GM18502 (cell line): ENCODE data around the gene RFX2.
"Not testable (repeated sequence)": the region's sequence is repeated elsewhere in the genome, so short reads cannot be mapped to it uniquely, and the experiment has no call there.

Experiments used
- ATAC-seq: cut with Tn5 transposase; IDR thresholded peaks from one replicate; pipeline ENCODE4 v1.9.1; 2021; ENCODE audit warnings: mild to moderate bottlenecking; ENCODE audit not compliant: unreplicated experiment, poor library complexity

Gene RFX2

DNA sequence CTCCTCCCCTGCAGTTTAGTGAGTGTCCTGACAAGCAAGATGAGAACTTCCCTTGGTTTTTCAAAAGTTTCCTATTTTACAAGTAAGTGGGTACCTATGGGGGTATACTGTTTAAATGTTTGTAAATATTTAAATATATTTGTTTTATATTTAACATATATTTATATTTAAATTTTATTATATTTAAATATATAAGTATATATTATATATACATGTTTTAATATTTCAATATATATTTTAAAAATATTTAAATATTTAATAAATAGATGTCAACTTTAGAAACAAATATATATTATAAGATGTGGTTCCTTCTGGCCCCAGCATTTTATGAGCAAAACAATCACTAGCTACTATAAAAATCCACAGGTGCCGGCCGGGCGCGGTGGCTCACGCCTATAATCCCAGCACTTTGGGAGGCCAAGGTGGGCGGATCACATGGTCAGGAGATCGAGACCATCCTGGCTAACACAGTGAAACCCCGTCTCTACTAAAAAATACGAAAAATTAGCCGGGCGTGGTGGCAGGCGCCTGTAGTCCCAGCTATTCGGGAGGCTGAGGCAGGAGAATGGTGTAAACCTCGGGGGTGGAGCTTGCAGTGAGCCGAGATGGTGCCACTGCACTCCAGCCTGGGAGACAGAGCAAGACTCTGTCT lies 3.5 kb downstream of the RFX2 start:
- not testable (repeated sequence) for ATAC-seq

DNA sequence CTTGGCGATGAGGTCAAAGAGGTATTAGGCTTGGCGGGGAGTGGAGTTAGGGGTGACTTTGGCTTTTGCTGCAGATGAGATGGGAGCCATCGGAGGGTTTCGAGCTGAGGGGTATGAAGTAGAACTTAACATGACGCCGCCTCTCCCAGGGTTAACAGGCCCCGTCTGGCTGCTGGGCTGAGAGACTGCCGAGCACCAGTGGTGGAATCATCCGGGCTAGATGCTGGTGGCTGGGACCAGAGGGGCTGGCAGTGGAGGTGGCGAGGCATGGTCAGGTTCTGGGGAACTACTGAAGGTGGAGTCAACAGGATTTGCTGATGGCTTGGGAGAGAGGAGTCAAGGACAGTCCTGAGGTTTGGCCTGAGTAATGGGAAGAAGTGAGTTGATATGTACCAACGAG lies 4.9 kb downstream of the RFX2 start:
- no peak for ATAC-seq

DNA sequence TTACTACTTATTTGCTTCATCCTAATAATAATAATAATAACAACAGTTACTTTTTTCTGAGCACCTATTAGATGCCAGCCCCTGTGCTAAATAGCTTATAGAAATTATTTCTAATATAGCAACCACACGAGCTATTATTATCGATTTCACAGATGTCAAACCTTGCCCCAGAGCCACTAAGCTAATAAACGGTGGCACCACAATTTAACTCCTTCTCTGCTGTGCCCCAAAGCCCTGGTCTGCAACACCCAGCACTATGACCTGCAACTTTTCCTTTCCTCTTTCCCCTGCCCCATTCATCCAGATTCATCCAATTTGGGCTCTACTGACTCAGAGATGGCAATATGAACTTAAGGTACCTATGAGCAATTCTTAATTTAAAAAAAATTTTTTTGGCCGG lies 6.4 kb downstream of the RFX2 start:
- ATAC-seq, result no peak

DNA sequence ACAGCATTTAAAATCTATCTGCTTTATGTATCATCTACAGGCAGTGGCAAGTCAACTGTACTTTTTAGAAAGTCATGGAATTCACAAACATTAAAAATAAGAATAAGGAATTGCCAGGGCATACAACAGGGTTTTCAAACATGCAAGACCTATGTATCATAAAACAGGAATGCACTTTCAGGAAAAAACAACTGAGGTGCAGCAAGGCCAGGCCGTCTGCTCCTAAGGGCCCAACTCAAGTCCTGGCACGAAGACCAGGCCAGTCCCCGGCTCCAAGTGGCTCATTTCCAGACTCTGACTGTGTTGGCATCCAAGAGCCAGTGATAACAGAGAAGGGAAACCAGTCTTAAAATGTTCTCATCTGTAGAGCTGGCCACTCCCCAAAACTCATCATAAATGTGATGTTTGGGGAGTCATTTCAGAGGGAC lies 7.1 kb downstream of the RFX2 start:
- ATAC-seq, result no peak

DNA sequence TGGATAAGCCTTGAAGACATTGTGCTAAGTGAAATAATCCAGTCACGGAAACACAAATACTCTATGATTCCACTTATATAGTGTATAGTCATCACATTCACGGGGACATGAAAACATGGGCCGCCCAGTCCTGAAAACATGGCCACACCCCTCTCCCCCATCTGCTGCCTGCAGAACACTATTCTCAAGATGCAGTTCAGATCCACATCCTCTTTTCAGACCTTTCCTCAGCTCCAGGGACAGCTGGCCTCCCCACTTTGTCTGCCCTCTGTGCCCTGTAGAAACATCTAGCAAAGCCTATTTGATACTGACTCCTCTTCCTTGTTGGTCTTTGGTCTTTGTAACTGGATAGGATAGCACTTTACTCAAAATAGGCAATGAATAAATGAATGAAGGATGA lies 8.3 kb downstream of the RFX2 start:
- no peak for ATAC-seq

DNA sequence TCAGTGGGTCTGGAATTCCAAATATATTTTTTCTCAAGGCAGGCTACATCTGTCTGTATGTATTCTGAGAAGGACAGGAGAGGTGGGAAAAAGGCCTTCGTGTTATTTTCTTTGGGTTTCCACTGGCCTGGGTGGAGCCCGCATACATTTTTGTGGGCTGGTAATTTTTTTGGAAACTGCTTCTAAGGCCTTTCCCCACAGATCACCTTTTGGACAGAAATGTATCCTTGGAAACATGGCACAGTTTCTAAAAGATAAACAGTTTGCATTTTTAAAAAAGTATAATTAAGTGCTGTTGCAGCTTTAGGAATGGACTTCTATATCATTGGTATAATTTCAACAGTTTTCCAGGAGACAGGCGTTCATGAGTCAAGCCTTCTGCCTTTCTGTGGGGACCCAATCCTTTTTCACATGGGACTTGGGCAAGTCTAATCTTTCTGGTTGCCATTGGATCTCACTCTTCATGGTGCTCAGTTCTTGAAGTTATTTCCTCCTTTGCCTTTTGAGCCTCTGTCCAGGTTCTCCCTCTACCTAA lies 8.9 kb downstream of the RFX2 start:
- ATAC-seq, result no peak

DNA sequence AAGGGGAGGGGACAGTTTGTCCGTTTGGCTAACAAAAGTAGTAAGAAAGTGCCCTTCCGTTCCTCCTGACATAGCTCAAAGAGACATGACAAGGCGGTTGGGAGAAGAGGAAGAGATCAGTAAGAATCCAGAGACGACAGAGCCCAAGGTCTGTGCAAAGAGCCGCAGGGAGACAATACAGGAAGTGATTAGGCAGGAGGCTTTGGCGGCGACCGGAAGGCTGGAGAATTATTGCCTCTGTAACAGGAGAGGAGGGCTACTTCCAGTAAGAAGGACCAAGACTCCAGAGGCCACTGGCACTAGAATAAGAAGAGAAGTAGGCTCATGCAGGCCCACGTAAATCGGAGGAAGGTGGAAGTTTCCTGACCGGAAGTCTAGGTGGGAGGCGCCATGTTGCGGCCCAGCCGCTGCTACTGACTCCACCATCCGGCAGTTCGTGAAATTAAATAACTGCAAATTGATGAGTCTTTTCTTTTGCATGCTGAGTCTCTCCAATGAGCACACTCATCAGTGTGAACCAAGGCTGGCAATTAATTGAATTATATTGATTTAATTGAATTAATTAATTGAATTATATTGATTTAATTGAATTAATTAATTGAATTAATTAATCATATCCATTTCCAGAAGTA lies 9.9 kb downstream of the RFX2 start:
- ATAC-seq, result no peak

DNA sequence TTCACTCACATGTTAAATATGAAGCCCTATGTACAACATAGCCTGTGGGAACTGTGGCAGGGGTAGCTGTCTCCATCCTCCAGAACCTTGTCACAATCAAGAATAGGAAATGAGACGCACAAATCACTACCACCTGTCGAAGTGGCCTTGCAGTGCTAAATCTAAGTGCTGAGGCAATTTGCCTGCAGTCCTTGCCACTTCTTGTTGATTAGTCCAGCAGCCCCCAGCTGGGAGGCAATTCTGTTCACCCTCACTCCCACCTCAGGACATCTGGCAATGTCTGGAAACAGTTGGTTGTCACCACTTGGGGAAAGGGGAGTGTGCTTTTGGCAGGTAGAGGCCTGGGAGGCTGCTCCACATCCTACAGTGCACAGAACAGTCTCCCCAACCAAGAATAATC lies 10.7 kb downstream of the RFX2 start:
- ATAC-seq, result no peak

DNA sequence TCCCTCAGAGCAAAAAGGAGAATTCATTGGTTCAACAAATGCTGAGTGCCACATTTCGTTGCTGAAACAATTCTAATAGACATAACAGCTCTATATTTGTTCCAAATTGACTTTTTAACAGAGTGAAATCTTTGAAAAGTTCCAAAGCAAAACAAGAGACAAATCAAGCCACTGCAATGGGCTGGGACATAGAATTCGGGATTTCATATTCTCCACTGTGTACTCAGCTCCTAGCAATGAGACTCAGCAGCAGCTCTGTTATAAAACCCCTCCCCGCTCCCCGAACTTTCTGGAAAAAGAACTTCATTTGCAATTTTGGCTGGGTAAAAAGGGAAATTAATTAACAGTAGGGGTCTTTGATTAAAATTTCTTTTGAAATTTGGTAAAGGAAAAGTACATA lies 11.3 kb downstream of the RFX2 start:
- ATAC-seq, result no peak

DNA sequence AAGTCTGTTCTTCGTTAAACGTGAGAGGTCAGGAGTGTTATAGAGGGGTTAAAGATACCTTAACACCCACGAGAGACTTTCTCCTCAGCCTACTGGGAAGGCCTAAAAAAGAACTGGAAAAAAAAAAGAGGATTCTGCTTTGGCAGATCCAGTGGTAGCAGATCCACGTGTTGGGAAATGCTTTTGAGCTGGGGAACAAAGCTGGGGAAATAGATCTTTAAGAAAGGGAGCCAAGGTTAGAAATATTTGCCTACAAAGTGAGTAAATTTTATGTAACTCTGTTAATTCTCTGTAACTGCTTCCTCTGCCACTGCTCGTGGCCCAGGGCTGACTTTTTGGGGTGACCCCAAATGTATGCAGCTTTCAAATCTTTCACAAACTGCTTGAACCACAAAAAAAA lies 11.7 kb downstream of the RFX2 start:
- ATAC-seq, result no peak

DNA sequence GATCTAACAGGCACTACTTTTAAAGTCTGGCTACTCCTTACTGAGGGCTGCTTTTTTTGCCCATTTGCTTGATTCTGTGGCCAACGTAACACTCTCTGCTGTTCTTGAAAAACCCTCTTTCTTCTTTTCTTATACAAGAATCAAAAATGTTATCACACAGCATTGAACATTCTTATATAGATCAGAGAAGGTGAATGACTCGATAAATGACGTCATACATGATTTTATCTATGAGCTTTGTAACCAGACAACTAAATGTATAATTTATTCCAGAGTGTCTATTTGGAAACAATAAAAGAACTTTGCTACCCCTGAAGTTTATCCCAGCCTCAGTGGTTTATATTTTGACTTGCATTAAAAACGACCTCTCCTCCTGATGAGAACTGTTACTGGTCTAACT lies 12.4 kb downstream of the RFX2 start:
- no peak for ATAC-seq

DNA sequence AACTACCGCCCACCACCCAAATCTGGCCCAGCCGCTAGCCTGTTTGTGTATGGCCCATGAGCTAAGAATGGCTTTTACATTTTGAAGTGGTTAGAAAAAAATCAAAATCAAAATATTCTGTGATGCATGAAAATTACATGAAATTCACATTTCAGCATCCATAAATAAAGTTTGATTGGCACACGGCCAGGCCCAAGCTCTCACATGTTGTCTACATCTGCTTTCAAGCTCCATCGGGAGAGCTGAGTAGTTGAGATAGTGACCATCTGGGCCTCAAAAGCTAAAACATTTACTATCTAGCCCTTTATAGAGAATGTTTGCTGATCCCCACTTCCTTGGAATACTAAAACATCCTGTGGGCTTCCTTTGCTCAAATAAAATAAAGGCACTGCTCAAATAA lies 14.5 kb downstream of the RFX2 start:
- ATAC-seq, result no peak

DNA sequence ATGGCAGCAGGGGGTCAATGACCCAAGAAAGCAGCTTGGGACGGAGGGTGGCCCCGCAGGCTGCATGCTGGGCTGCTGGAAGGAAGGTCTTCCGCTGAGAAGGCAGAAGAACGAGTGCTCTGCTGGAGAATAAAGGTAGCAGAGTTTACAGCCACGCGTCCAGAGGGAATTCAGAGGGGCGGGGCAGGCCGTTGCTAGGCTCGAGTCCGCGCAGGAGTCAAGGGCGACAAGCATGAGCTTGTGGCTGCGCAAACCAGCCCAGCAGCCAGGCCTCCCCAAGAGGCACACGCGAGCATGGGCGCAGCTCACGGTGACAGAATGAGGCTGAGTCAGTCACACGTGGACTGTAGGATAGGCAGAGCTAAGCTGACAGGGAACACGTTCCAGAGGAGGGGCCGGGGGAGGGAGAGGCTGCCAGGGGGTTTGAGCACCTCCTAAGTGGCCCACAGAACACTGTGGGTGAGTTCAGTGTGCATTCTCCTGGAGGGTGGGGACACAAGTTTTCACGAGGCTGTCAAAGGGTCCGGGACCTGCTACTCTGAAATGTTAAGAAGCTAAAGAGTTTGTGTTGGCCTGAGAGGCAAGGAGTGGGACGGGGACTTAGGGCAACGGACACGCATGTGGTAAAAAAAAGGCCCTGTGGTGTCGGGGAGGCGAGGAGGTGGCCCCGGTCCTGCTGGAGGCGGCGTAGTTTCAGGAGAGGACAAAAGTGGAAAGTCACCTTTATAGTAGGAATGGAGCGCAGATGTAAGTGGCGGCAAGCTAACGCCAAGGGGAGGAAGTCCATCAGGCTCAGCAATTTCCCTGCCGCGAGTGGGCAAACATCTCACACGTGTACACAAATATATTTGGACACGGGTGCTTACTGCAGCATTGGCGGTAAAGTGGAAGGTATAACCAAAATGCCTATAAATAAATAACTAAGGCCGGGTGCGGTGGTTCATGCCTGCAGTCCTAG lies 17.7 kb downstream of the RFX2 start:
- ATAC-seq, result no peak

DNA sequence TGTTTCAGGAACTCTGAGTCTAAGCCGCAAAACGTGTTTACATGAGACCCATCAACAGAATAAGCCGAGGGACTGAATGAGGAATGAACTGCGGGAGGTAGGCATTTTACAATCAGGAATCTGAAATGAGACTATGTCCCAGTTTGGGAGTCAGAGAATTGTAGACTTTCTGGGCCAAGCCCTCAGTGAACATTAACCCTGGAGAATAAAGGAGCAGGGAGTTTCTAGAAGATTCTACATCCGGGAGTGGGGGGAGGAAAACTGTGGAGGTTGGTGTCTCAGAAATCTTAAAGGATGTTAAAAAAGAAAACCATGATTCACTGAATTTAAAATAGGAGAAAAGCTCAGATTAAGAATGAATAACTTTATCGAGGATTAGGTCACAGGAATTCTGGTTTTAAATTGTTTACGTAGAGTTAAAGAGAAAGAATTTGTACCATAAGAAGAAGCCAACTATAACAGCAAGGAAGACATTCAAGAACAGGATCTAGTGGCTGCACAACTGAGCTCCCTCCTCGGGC lies 18.5 kb downstream of the RFX2 start:
- ATAC-seq, result no peak

DNA sequence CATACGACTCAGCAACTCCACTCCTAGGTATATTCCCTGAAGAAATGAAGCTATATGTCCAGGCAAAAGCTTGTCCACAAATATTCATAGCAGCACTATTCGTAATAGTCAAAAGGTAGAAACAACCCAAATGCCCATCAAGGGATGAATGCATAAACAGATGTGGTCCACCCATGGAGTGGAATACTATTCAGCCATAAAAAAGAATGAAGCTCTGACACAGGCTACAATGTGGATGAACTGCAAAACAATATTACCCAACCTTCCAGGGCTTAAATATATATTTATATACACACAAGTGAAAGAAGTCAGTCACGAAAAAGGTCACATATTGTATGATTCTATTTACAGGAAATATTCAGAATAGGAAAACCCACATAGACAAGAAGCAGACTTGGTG lies 19.7 kb downstream of the RFX2 start:
- ATAC-seq, result no peak

DNA sequence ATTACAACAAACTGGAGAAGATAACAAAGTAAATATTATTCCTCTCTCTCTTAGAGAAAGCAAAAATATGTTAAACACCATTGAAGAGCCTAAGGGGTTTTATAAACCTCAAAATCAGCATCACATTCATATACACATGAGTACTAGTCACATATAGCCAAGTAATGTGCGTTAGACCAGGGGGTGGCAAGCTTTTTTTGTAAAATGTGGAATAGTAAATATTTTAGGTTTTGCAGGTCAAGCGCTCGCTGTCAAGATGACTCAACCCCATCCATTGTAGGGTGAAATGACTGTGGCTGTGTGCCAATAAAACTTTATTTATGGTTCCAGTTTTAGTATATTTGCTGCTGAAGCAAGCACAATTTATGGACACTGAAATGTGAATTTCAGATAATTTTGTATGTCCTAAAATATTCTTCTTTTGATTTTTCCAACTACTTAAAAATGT lies 21.7 kb downstream of the RFX2 start:
- no peak for ATAC-seq

DNA sequence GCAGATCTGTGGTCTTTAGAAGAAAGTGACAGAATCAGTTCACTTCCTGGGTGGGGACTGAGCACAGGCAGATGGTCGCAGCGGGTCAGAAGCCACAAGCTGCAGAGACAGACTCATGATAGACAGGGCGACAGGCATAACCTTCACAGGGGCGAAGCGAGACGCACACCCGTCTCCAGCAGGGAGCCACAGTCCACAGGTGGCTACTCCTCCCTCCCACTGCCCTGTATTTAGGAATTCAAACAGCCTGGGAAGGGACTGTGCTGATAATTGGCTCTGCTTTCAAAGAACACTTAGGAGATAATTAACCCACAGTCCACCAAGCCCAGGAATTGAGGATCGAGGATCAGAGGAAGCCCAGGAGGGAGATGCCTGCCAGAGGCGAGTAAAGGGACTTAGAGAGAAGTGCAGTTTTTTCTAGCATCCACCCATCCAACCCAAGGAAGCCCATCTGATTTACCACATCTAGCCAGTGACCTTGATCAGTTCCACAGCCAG lies 23.2 kb downstream of the RFX2 start:
- ATAC-seq, result peak; percentile 66

DNA sequence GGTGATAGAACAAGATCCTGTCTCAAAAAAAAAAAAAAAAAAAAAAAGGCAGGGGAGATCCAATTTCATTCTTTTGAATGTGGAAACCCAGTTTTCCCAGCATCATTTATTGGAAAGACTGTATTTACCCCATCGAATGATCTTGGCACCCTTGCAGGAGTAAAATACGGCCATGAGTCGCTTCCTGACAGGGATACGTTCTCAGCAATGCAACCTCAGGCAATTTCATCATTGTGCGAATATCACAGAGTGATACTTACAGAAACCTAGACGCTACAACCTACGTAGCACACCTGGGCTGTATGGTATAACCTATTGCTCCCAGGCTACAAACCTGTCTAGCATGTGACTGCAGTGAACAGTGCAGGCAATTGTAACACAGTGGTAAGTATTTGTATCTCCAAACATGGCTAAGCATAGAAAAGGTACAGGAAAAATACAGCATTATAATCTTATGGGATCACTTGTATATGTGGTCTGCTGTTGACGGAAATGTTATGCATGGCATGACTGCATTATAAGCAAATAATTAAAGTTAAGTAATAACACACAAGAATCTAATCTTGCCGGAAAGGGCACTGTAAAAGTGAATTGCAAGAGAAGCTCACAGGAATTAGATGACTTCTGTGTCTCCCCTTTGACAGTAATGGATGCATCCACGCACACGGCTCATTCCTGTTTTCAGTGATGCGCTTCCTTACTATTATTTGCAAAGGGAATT lies 24.1 kb downstream of the RFX2 start:
- ATAC-seq, result no peak

DNA sequence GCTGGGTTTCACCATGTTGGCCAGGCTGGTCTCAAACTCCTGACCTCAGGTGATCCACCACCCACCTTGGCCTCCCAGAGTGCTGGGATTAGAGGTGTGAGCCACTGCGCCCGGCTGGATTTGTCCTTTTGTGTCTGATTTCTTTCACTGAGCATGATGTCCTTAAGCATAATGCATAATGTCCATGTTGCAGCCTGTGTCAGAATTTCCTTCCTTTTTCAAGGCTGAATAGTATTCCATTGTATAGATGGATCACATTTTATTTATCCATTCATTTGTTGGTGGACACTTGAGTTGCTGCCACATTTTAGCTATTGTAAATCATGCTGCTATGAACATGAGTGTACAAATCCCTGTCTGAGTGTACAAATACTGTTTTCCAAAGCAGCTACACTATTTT lies 25.5 kb downstream of the RFX2 start:
- no peak for ATAC-seq

DNA sequence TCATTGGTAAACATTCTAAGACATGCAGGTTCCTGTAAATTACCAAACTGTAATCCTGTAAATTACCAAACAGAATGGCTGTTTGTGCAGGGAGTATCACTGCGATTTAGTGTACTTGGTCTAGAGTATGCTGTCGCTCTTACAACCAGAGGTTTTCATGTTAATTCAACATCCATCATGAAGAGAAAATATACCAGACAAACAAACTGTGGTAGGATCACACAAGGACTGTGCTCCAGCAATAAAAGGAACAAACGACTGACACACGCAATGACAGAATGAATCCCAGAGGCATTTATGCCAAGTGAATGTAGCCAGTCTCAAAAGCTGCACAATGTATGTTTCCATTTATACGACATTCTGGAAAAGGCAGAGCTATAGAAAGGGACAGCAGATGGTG lies 31.2 kb downstream of the RFX2 start:
- ATAC-seq, result no peak
